Panc1 (cell line): ENCODE results near the gene MLLT3. TPM values are rescaled to one million over a fixed set of nuclear protein-coding genes. Genes with fewer than 3 reads are reported as not detected.

Experiments used
- ATAC-seq: fragments of 200-7000 bp; cut with Tn5 transposase; 2 replicates; pipeline ENCODE4 v1.9.1; 2020; ENCODE audit warnings: mild to moderate bottlenecking, moderate library complexity
- BruUV-seq: library from RNA; stranded (reverse); fragments of 400-500 nt; replicated peaks from 2 replicates; lab custom pipeline; 2021; lab: Mats Ljungman, UMichigan
- CTCF ChIA-PET: fragments of 300-600 bp; sonication (Branson Sonifier 250); formaldehyde crosslinking; loops from one replicate; lab custom pipeline; 2022; ENCODE audit warnings: antibody characterized with exemption; lab: Charles Lee
- POLR2A ChIA-PET: fragments of 300-600 bp; sonication (Branson Sonifier 250); formaldehyde crosslinking; loops from one replicate; lab custom pipeline; 2022; ENCODE audit warnings: antibody characterized with exemption; lab: Charles Lee
- DNase-seq: peaks from one replicate; pipeline ENCODE4 v3.0.0-alpha.2; 2010; ENCODE audit warnings: low read depth, low spot score
- H3K27ac ChIP-seq: 2 replicates; pipeline ENCODE4 v1.5.1; 2011; ENCODE audit warnings: mild to moderate bottlenecking, low read length, inconsistent platforms
- H3K27me3 ChIP-seq: fragments of 200-500 bp; sonication (Bioruptor generic); 2 replicates; pipeline ENCODE4 v1.6.0; 2014; ENCODE audit warnings: low read length, inconsistent platforms; ENCODE audit not compliant: control insufficient read depth, insufficient read depth
- H3K36me3 ChIP-seq: fragments of 200-500 bp; sonication (Bioruptor generic); 2 replicates; pipeline ENCODE4 v1.5.1; 2014; ENCODE audit warnings: inconsistent platforms, mild to moderate bottlenecking, low read length, moderate library complexity; ENCODE audit not compliant: control insufficient read depth, insufficient read depth
- H3K4me1 ChIP-seq: 2 replicates; pipeline ENCODE4 v1.5.1; 2011; ENCODE audit warnings: inconsistent platforms, mild to moderate bottlenecking, low read length, moderate library complexity; ENCODE audit not compliant: control insufficient read depth, insufficient read depth
- H3K4me3 ChIP-seq, 2 experiments: 2 replicates each; pipeline ENCODE4 v1.5.1; 2011 to 2012; ENCODE audit warnings: low read depth in 2 of 2, low read length in 2 of 2, mild to moderate bottlenecking in 2 of 2, inconsistent platforms in 1 of 2, moderate library complexity in 1 of 2
- H3K9me3 ChIP-seq: fragments of 200-500 bp; sonication (Bioruptor generic); 2 replicates; pipeline ENCODE4 v1.5.1; 2014; ENCODE audit warnings: low read depth, mild to moderate bottlenecking, inconsistent platforms, low read length, moderate library complexity; ENCODE audit not compliant: control insufficient read depth, insufficient read depth
- CTCF ChIP-seq: fragments of 450-650 bp; IDR thresholded peaks from 2 replicates; pipeline ENCODE4 v1.5.1; 2017; ENCODE audit warnings: mild to moderate bottlenecking
- POLR2AphosphoS5 ChIP-seq: IDR thresholded peaks from 2 replicates; pipeline ENCODE4 v1.6.1; 2012; ENCODE audit warnings: mild to moderate bottlenecking, low read depth, low read length, moderate library complexity
- REST ChIP-seq, 2 experiments: IDR thresholded peaks; 2 replicates each; pipeline ENCODE4 v1.6.1; 2011 to 2012; ENCODE audit warnings: low read depth in 2 of 2, control low read depth in 1 of 2, low read length in 1 of 2, mild to moderate bottlenecking in 1 of 2, moderate library complexity in 1 of 2; ENCODE audit not compliant: insufficient read depth in 1 of 2
- SIN3A ChIP-seq: IDR thresholded peaks from 2 replicates; pipeline ENCODE4 v1.6.1; 2012; ENCODE audit warnings: low read depth, mild to moderate bottlenecking, low read length, moderate library complexity, borderline replicate concordance; ENCODE audit not compliant: insufficient read depth
- TCF7L2 ChIP-seq: IDR thresholded peaks from 2 replicates; pipeline ENCODE4 v1.6.1; 2011; ENCODE audit warnings: mild to moderate bottlenecking, low read depth, low read length, inconsistent platforms
- in situ Hi-C: cut with HindIII; loops from 2 replicates; pipeline ENCODE4 v1.10.0; 2016; ENCODE audit warnings: low sequenced_read_pairs, low pct_unique_long_range_greater_than_20kb
- intact Hi-C: fragments of 100-400 bp; cut with micrococcal nuclease; formaldehyde crosslinking; loops from one replicate; pipeline ENCODE4 v1.10.0; 2022; ENCODE audit not compliant: unreplicated experiment
- total RNA-seq: library from RNA; stranded (reverse); gene quantifications from one replicate; pipeline ENCODE4 v1.2.1, GENCODE V29; 2021; ENCODE audit not compliant: unreplicated experiment

The MLLT3 gene
- total RNA-seq, 1 experiment from 2014 or later = 0.49 TPM

- no TSS peak for BruUV-seq
- CTCF ChIA-PET = no interaction called here
- no peak for TF ChIP-seq TCF7L2
- no peak for TF ChIP-seq POLR2AphosphoS5
Measured at GRCh38 chr9:20670395-20670794, 48.1 kb upstream of the MLLT3 start.

GRCh38 chr9:20664501-20664900 lies 42.2 kb upstream of the MLLT3 start:
- BruUV-seq = no TSS peak
- ChIA-PET POLR2A (no interaction called here), CTCF (no interaction called here)

More at GRCh38 chr9:20670395-20670794, 48.1 kb upstream of the MLLT3 start:
- H3K4me3 ChIP-seq = no peak overlapping the region
- in situ Hi-C loops = no loop called here
- no peak for DNase-seq
- POLR2A ChIA-PET = no interaction called here
- intact Hi-C loops = no loop called here
- no peaks in the 10 kb centered on the region for H3K27me3 ChIP-seq
- H3K27ac ChIP-seq = no peak overlapping the region
- no peaks in the 10 kb centered on the region for H3K4me1 ChIP-seq
- no peaks in the 10 kb centered on the region for H3K9me3 ChIP-seq
- no peak for ATAC-seq
- no peaks in the 10 kb centered on the region for H3K36me3 ChIP-seq

More at GRCh38 chr9:20664501-20664900, 42.2 kb upstream of the MLLT3 start:
- H3K36me3 ChIP-seq = no peaks in the 10 kb centered on the region
- intact Hi-C loops (no loop called here), in situ Hi-C loops (no loop called here)
- no peaks in the 10 kb centered on the region for H3K4me1 ChIP-seq
- no peaks in the 10 kb centered on the region for H3K27me3 ChIP-seq
- no peak for TF ChIP-seq POLR2AphosphoS5
- no peak for TF ChIP-seq TCF7L2
- TF ChIP-seq CTCF = no peak
- TF ChIP-seq REST (IDR thresholded peaks at IDR 0.05; ENCODE audit: insufficient read depth in 1 of 2, low read depth in 2 of 2, low read length in 1 of 2) = no peak
- TF ChIP-seq SIN3A = no peak
- H3K9me3 ChIP-seq = no peaks in the 10 kb centered on the region
- no peak overlapping the region for H3K27ac ChIP-seq
- no peak overlapping the region for H3K4me3 ChIP-seq
- no peak for DNase-seq
- no peak for ATAC-seq
